ENCODE results near the gene CBR3.

Gene CBR3

GRCh38 chr21:36179145-36179544 lies 44.3 kb downstream of the CBR3 start:
- DNase-seq: no peak

GRCh38 chr21:36180963-36181362 lies 46.1 kb downstream of the CBR3 start:
- no peak for DNase-seq

GRCh38 chr21:36183144-36183795 lies 48.4 kb downstream of the CBR3 start:
- DNase-seq: no peak

GRCh38 chr21:36184545-36184944 lies 49.7 kb downstream of the CBR3 start:
- no peak for DNase-seq

GRCh38 chr21:36185523-36185922 lies 50.6 kb downstream of the CBR3 start:
- no peak for DNase-seq

- no peak for DNase-seq
Measured at GRCh38 chr21:36186081-36186480, 51.2 kb downstream of the CBR3 start.

GRCh38 chr21:36186506-36187399 lies 51.9 kb downstream of the CBR3 start:
- no peak for DNase-seq

- peak in 15 of 56 donors; percentile 3 to 43 (median 27) for DNase-seq
Measured at GRCh38 chr21:36188081-36188681, 53.3 kb downstream of the CBR3 start.

- DNase-seq: no peak
Measured at GRCh38 chr21:36188937-36189336, 54.1 kb downstream of the CBR3 start.

- DNase-seq: no peak
Measured at GRCh38 chr21:36190736-36191135, 55.9 kb downstream of the CBR3 start.

GRCh38 chr21:36193200-36193599 lies 58.3 kb downstream of the CBR3 start:
- no peak for DNase-seq

- DNase-seq: no peak
Measured at GRCh38 chr21:36194024-36194423, 59.1 kb downstream of the CBR3 start.

GRCh38 chr21:36195613-36196012 lies 60.7 kb downstream of the CBR3 start:
- DNase-seq: no peak

Data from nucleus accumbens (tissue), 56 donors.